K562 (cell line): Measurements from ENCODE around the gene CCDC152. TPM values are rescaled to one million over a fixed set of nuclear protein-coding genes. Genes with fewer than 3 reads are reported as not detected.

Experiments used
- ATAC-seq: fragments of 200-7000 bp; cut with Tn5 transposase; 3 replicates; pipeline ENCODE4 v1.9.1; 2020; ENCODE audit warnings: moderate library complexity
- BruUV-seq: library from RNA; stranded (reverse); fragments of 400-500 nt; replicated peaks from 2 replicates; lab custom pipeline; 2021; lab: Mats Ljungman, UMichigan
- CTCF ChIA-PET: fragments of 300-600 bp; formaldehyde crosslinking; extraction: SDS; loops from one replicate; lab custom pipeline; 2021; ENCODE audit warnings: low intra/inter-chr PET ratio; lab: Yijun Ruan, JAX
- POLR2A ChIA-PET: fragments of 300-600, 350-650 bp; sonication (Branson Sonifier 250); formaldehyde crosslinking; extraction: SDS; loops from one replicate; lab custom pipeline; 2021; ENCODE audit warnings: antibody characterized with exemption, inconsistent platforms; lab: Yijun Ruan, JAX
- DNase-seq, 4 experiments: peaks; one replicate each; pipeline versions ENCODE4 v3.0.0 to v3.0.0-alpha.2; 2011 to 2018; ENCODE audit warnings: low spot score in 3 of 4, mixed read lengths in 3 of 4; ENCODE audit errors: extremely low read depth in 1 of 4
- FAIRE-seq: peaks from 2 replicates; lab custom pipeline; 2011; peaks lifted over from hg19 to GRCh38; lab: Jason Lieb, UNC
- H2AFZ ChIP-seq: 2 replicates; pipeline ENCODE4 v1.6.0; 2011; ENCODE audit warnings: low read depth, low read length, control low read depth, inconsistent platforms
- H3K27ac ChIP-seq: fragments of 200-600 bp; 3 replicates; pipeline ENCODE4 v1.8.0; 2011; ENCODE audit warnings: low read depth, mild to moderate bottlenecking, control low read depth, inconsistent platforms, low read length, moderate library complexity, mixed read lengths; ENCODE audit errors: extremely low read depth
- H3K27me3 ChIP-seq, 2 experiments: fragments of 300-600 bp in 1 of 2; 2 replicates in 1 of 2; 3 replicates in 1 of 2; pipeline versions ENCODE4 v1.6.0 to v1.8.0; 2011; ENCODE audit warnings: inconsistent platforms in 2 of 2, low read length in 2 of 2, mild to moderate bottlenecking in 1 of 2, mixed read lengths in 1 of 2, moderate library complexity in 1 of 2; ENCODE audit not compliant: control insufficient read depth in 2 of 2, insufficient read depth in 2 of 2
- H3K36me3 ChIP-seq: fragments of 300-600 bp; 3 replicates; pipeline ENCODE4 v1.8.0; 2011; ENCODE audit warnings: mild to moderate bottlenecking, low read length, inconsistent platforms; ENCODE audit not compliant: control insufficient read depth, insufficient read depth
- H3K4me1 ChIP-seq, 2 experiments: fragments of 200-600 bp in 1 of 2; replicated peaks in 1 of 2; 2 replicates in 1 of 2; 3 replicates in 1 of 2; pipeline versions ENCODE4 v1.5.1 to v1.8.0; 2011; ENCODE audit warnings: inconsistent platforms in 2 of 2, low read length in 2 of 2, mild to moderate bottlenecking in 1 of 2, mixed read lengths in 1 of 2, moderate library complexity in 1 of 2; ENCODE audit not compliant: control insufficient read depth in 2 of 2, insufficient read depth in 2 of 2
- H3K4me2 ChIP-seq: 2 replicates; pipeline ENCODE4 v1.6.1; 2011; ENCODE audit warnings: low read length, control low read depth, inconsistent platforms, mixed read lengths; ENCODE audit not compliant: insufficient read depth
- H3K4me3 ChIP-seq: fragments of 200-600 bp; sonication (generic), shearing (Covaris generic); 2 replicates; pipeline ENCODE4 v1.5.1; 2016; ENCODE audit warnings: control low read depth, inconsistent platforms
- H3K79me2 ChIP-seq: fragments of 200-600 bp; 3 replicates; pipeline ENCODE4 v1.8.0; 2011; ENCODE audit warnings: low read length, inconsistent platforms; ENCODE audit not compliant: control insufficient read depth, insufficient read depth
- H3K9ac ChIP-seq, 2 experiments: 2 replicates each; pipeline versions ENCODE4 v1.6.0 to v1.6.1; 2011; ENCODE audit warnings: low read depth in 2 of 2, low read length in 2 of 2, control low read depth in 1 of 2, inconsistent platforms in 1 of 2, mild to moderate bottlenecking in 1 of 2, mixed read lengths in 1 of 2; ENCODE audit not compliant: insufficient read depth in 1 of 2
- H3K9me1 ChIP-seq: one replicate; pipeline ENCODE4 v1.6.0; 2011; ENCODE audit warnings: inconsistent platforms, mild to moderate bottlenecking, low read length, moderate library complexity; ENCODE audit not compliant: control insufficient read depth, insufficient read depth
- H3K9me3 ChIP-seq: replicated peaks from 2 replicates; pipeline ENCODE4 v1.5.1; 2011; ENCODE audit warnings: low read depth, low read length, inconsistent platforms; ENCODE audit not compliant: control insufficient read depth, insufficient read depth
- H4K20me1 ChIP-seq: replicated peaks from 2 replicates; pipeline ENCODE4 v1.6.1; 2011; ENCODE audit warnings: low read length, inconsistent platforms, mixed read lengths; ENCODE audit not compliant: control insufficient read depth, insufficient read depth
- RFX1 ChIP-seq: fragments of 450-650 bp; IDR thresholded peaks from 2 replicates; pipeline ENCODE4 v1.6.1; 2016; ENCODE audit warnings: mild to moderate bottlenecking, moderate library complexity
- RUNX1 ChIP-seq: sonication (generic); IDR thresholded peaks from 2 replicates; pipeline ENCODE4 v1.6.1; 2016; ENCODE audit warnings: antibody characterized with exemption, low read depth
- WGBS: fragments of 100-300 bp; shearing (Covaris generic); methylation state at CpG from one replicate; pipeline ENCODE4 v1.1.6; 2016; ENCODE audit warnings: low coverage, mixed read lengths; ENCODE audit not compliant: insufficient coverage; ENCODE audit errors: missing lambda C conversion rate; 5-methylcytosine and 5-hydroxymethylcytosine counted together
- in situ Hi-C: fragments of 300-500 bp; cut with MboI; formaldehyde crosslinking; loops from 4 replicates; pipeline ENCODE4 v1.15.0; 2018; ENCODE audit warnings: inconsistent platforms, mixed read lengths
- intact Hi-C: fragments of 100-400 bp; cut with micrococcal nuclease; formaldehyde crosslinking; loops from 2 replicates; pipeline ENCODE4 v1.14.2; 2022
- polyA plus RNA-seq, 8 experiments: library from polyadenylated mRNA; depleted of rRNA in 4 of 8; stranded (reverse) in 5 of 8; unstranded in 3 of 8; fragments of >200 nt; fragmentation: Nextera tagmentation in 2 of 8; fragmentation: Illumina TruSeq in 1 of 8; extraction: Ambion mirVana in 2 of 8; extraction: Trizol in 1 of 8; gene quantifications; 2 replicates each; pipeline versions ENCODE4 v1.2.1 to v1.2.3, GENCODE V29; 2011 to 2014; ENCODE audit warnings: inconsistent platforms in 1 of 8, missing spikeins in 1 of 8
- total RNA-seq, 7 experiments: library from RNA; depleted of rRNA in 6 of 7; stranded (reverse); fragments of >200 nt in 6 of 7; fragmentation: Illumina TruSeq in 2 of 7; extraction: Trizol in 2 of 7; gene quantifications; 2 replicates each; pipeline versions ENCODE4 v1.2.1 to v1.2.3, GENCODE V29; 2011 to 2021; ENCODE audit warnings: low replicate concordance in 1 of 7
- TF ChIP-seq, protein P1 (sequence below): fragments of 250-450 bp; sonication (Bioruptor Pico); IDR thresholded peaks from 2 replicates; pipeline ENCODE4 v1.6.1; 2021; ENCODE audit warnings: mild to moderate bottlenecking

Gene CCDC152
- total and polyA plus RNA-seq, 9 of the 15 experiments (the other 6 are each of a cell fraction or from before 2014, with no cell fraction given), result 2.5 to 11.6 (median 5.1) TPM

GRCh38 chr5:42753099-42753498, 3.5 kb upstream of the CCDC152 start:
- FAIRE-seq, result no peak
- CTCF ChIA-PET, result no interaction called here
- intact Hi-C loops, result loop anchor here (10.0 kb wide), 1 partner anchor 292 kb away; the partner anchor contains the start of gene ANXA2R

GRCh38 chr5:42759456-42759855, 2.8 kb downstream of the CCDC152 start:
- Histone ChIP-seq H4K20me1 (no peaks in the 10 kb centered on the region), H3K4me1 (peaks cover 4 to 5% of the 10 kb centered on the region in 2 experiments; a peak in 2 of 5 replicates), H3K9me1 (no peaks in the 10 kb centered on the region), H3K4me2 (no peak overlapping the region), H3K27me3 (no peaks in the 10 kb centered on the region), H3K9me3 (no peaks in the 10 kb centered on the region), H2AFZ (peak overlapping the region; percentile 41; the same call in 1 of the 2 replicates), H3K4me3 (no peak overlapping the region), H3K27ac (no peak overlapping the region), H3K36me3 (no peaks in the 10 kb centered on the region), H3K79me2 (no peaks in the 10 kb centered on the region; the same call in 2 of the 3 replicates), H3K9ac (no peak overlapping the region)
- TF ChIP-seq, protein P1, sequence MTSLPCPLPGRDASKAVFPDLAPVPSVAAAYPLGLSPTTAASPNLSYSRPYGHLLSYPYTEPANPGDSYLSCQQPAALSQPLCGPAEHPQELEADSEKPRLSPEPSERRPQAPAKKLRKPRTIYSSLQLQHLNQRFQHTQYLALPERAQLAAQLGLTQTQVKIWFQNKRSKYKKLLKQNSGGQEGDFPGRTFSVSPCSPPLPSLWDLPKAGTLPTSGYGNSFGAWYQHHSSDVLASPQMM (CRISPR knock-in tag), result no peak
- TF ChIP-seq RFX1, result 0 out of 2 replicates have a peak, but pooled peaks have one; percentile 7
- in situ Hi-C loops (loop anchor here (25.0 kb wide), 1 partner anchor 897 kb away; the partner anchor contains the start of gene OXCT1), intact Hi-C loops (loop anchor here (10.0 kb wide), 1 partner anchor 285 kb away; the partner anchor contains the start of gene ANXA2R)
- ATAC-seq, result no peak
- DNase-seq, result no peak
- WGBS, result 13% methylated on average over 2 of the region's 2 CpGs
- BruUV-seq, result no TSS peak
- FAIRE-seq, result no peak
- ChIA-PET POLR2A (interaction anchor here (2.0 kb wide), 1 partner anchor 12 kb away, joined by 4 read pairs; no protein-coding TSS in a partner anchor), CTCF (no interaction called here)

More at GRCh38 chr5:42753099-42753498, 3.5 kb upstream of the CCDC152 start:
- no peaks in the 10 kb centered on the region for H3K36me3 ChIP-seq
- H3K9ac ChIP-seq, result no peak overlapping the region
- H3K4me3 ChIP-seq, result no peak overlapping the region
- ATAC-seq (no peak), DNase-seq (no peak)
- H3K79me2 ChIP-seq, result no peaks in the 10 kb centered on the region; the same call in 2 of the 3 replicates
- no peak overlapping the region for H3K4me2 ChIP-seq
- in situ Hi-C loops, result loop anchor here (25.0 kb wide), 1 partner anchor 891 kb away; the partner anchor contains the start of gene OXCT1
- H3K9me3 ChIP-seq, result no peaks in the 10 kb centered on the region
- no peaks in the 10 kb centered on the region for H3K27me3 ChIP-seq
- no peaks in the 10 kb centered on the region for H3K9me1 ChIP-seq
- H2AFZ ChIP-seq, result no peak overlapping the region
- peaks cover 4 to 5% of the 10 kb centered on the region in 2 experiments; a peak in 2 of 5 replicates for H3K4me1 ChIP-seq
- POLR2A ChIA-PET, result interaction anchor here (0.6 kb wide), 1 partner anchor 26 kb away, joined by 3 read pairs; no protein-coding TSS in a partner anchor
- H3K27ac ChIP-seq, result no peak overlapping the region
- no TSS peak for BruUV-seq
- whole genome bisulfite sequencing, result 17% methylated on average over 3 of the region's 3 CpGs
- H4K20me1 ChIP-seq, result no peaks in the 10 kb centered on the region
- no peak for TF ChIP-seq RUNX1
